Testis (tissue), 2 donors: Measurements from ENCODE around the gene DAB2.

Experiments
- POLR2A ChIP-seq: fragments of 450-650 bp; IDR thresholded peaks from one replicate; pipeline ENCODE4 v1.6.1; 2017; ENCODE audit warnings: antibody characterized with exemption, mild to moderate bottlenecking, moderate library complexity
- TF ChIP-seq, protein P1 (sequence below), 3 experiments: fragments of 450-650 bp in 2 of 3; fragments of 200-600 bp in 1 of 3; sonication (generic) in 1 of 3; IDR thresholded peaks; one replicate each; pipeline ENCODE4 v1.5.1; 2016 to 2019; ENCODE audit warnings: antibody characterized with exemption in 3 of 3, mild to moderate bottlenecking in 2 of 3, moderate library complexity in 1 of 3

DNA sequence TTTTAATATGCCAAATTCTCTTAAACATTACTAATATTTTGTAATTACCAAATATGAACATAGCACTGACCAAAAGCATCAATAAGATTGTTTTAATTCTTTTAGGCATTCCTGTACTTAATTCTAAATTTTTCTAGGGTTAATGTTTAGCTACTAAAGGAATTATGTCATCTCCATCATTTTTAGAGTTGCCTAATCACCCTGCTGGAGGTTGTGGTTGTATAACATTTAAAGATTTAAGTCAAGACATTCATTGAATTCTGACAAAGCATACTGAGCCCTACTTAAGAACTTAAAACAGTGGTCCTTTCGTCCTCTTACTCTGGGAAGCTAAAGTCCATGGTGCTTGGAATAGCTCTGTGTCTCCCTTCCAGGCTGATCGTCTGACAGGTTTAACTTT, 28.1 kb upstream of the DAB2 start:
- TF ChIP-seq, protein P1, sequence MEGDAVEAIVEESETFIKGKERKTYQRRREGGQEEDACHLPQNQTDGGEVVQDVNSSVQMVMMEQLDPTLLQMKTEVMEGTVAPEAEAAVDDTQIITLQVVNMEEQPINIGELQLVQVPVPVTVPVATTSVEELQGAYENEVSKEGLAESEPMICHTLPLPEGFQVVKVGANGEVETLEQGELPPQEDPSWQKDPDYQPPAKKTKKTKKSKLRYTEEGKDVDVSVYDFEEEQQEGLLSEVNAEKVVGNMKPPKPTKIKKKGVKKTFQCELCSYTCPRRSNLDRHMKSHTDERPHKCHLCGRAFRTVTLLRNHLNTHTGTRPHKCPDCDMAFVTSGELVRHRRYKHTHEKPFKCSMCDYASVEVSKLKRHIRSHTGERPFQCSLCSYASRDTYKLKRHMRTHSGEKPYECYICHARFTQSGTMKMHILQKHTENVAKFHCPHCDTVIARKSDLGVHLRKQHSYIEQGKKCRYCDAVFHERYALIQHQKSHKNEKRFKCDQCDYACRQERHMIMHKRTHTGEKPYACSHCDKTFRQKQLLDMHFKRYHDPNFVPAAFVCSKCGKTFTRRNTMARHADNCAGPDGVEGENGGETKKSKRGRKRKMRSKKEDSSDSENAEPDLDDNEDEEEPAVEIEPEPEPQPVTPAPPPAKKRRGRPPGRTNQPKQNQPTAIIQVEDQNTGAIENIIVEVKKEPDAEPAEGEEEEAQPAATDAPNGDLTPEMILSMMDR (IDR thresholded peaks at IDR 0.05), result no peak
- no peak for TF ChIP-seq POLR2A
